WTC11 (cell line): ENCODE results near the gene SLC2A11. TPM values are rescaled to one million over a fixed set of nuclear protein-coding genes. Genes with fewer than 3 reads are reported as not detected.

Experiments used
- ATAC-seq: fragments of 200-7000 bp; cut with Tn5 transposase; 2 replicates; pipeline ENCODE4 v1.10.0; 2021; ENCODE audit warnings: mild to moderate bottlenecking, moderate library complexity
- CTCF ChIA-PET: fragments of 300-600 bp; sonication (Branson Sonifier 250); formaldehyde crosslinking; loops from one replicate; lab custom pipeline; 2021; ENCODE audit warnings: antibody characterized with exemption; lab: Charles Lee
- POLR2A ChIA-PET: fragments of 350-600 bp; sonication (Branson Sonifier 250); formaldehyde crosslinking; loops from one replicate; lab custom pipeline; 2021; ENCODE audit warnings: antibody characterized with exemption; lab: Charles Lee
- DNase-seq: peaks from one replicate; pipeline ENCODE4 v3.0.0; 2021; ENCODE audit warnings: low spot score
- H3K27ac Mint-ChIP-seq: 2 replicates; pipeline ENCODE4 v1.8.0; 2021; ENCODE audit warnings: mixed read lengths
- H3K27me3 Mint-ChIP-seq: 2 replicates; pipeline ENCODE4 v1.8.0; 2021; ENCODE audit warnings: low read depth, mild to moderate bottlenecking, moderate library complexity, mixed read lengths
- H3K36me3 Mint-ChIP-seq: 2 replicates; pipeline ENCODE4 v1.8.0; 2021; ENCODE audit warnings: mixed read lengths
- H3K4me1 Mint-ChIP-seq: 2 replicates; pipeline ENCODE4 v1.8.0; 2022; ENCODE audit warnings: mixed read lengths
- H3K4me3 Mint-ChIP-seq: 2 replicates; pipeline ENCODE4 v1.8.0; 2021; ENCODE audit warnings: mild to moderate bottlenecking, moderate library complexity, mixed read lengths
- H3K9me3 Mint-ChIP-seq: 2 replicates; pipeline ENCODE4 v1.8.0; 2021; ENCODE audit warnings: mixed read lengths
- AR ChIP-seq: fragments of 250-450 bp; sonication (Bioruptor Pico); IDR thresholded peaks from 2 replicates; pipeline ENCODE4 v1.9.0; 2021; ENCODE audit warnings: mild to moderate bottlenecking
- ARID4B ChIP-seq: sonication (generic); formaldehyde crosslinking; IDR thresholded peaks from 2 replicates; pipeline ENCODE4 v1.8.0; 2023; ENCODE audit warnings: missing genetic modification reagents, mild to moderate bottlenecking, borderline replicate concordance
- ATF1 ChIP-seq: sonication (generic); formaldehyde crosslinking; IDR thresholded peaks from 2 replicates; pipeline ENCODE4 v1.8.1; 2023; ENCODE audit warnings: mild to moderate bottlenecking, moderate library complexity, missing genetic modification reagents
- CBFB ChIP-seq: sonication (generic); formaldehyde crosslinking; IDR thresholded peaks from 2 replicates; pipeline ENCODE4 v1.8.1; 2022; ENCODE audit warnings: mild to moderate bottlenecking, low read depth, missing genetic modification reagents
- CREM ChIP-seq: sonication (generic); formaldehyde crosslinking; IDR thresholded peaks from 2 replicates; pipeline ENCODE4 v1.8.1; 2022; ENCODE audit warnings: mild to moderate bottlenecking, missing genetic modification reagents, moderate library complexity
- ERG ChIP-seq: fragments of 250-450 bp; sonication (Bioruptor Pico); IDR thresholded peaks from 2 replicates; pipeline ENCODE4 v1.8.0; 2021; ENCODE audit warnings: mild to moderate bottlenecking
- FOXP1 ChIP-seq: sonication (generic); formaldehyde crosslinking; IDR thresholded peaks from 2 replicates; pipeline ENCODE4 v1.8.0; 2022; ENCODE audit warnings: missing genetic modification reagents, mild to moderate bottlenecking, moderate library complexity, borderline replicate concordance
- FOXP4 ChIP-seq: sonication (generic); formaldehyde crosslinking; IDR thresholded peaks from 2 replicates; pipeline ENCODE4 v1.8.0; 2022; ENCODE audit warnings: mild to moderate bottlenecking, missing genetic modification reagents
- GABPB1 ChIP-seq: sonication (generic); formaldehyde crosslinking; IDR thresholded peaks from 2 replicates; pipeline ENCODE4 v1.8.1; 2023; ENCODE audit warnings: mild to moderate bottlenecking, missing genetic modification reagents
- IRF1 ChIP-seq: sonication (generic); formaldehyde crosslinking; IDR thresholded peaks from 2 replicates; pipeline ENCODE4 v1.8.0; 2023; ENCODE audit warnings: missing genetic modification reagents
- RELA ChIP-seq: sonication (generic); formaldehyde crosslinking; IDR thresholded peaks from 2 replicates; pipeline ENCODE4 v1.8.1; 2022; ENCODE audit warnings: missing genetic modification reagents, mild to moderate bottlenecking, borderline replicate concordance
- TCF7 ChIP-seq: sonication (generic); formaldehyde crosslinking; IDR thresholded peaks from 2 replicates; pipeline ENCODE4 v1.8.0; 2022; ENCODE audit warnings: mild to moderate bottlenecking, low read depth, missing genetic modification reagents, moderate library complexity
- TEAD1 ChIP-seq: sonication (generic); formaldehyde crosslinking; IDR thresholded peaks from 2 replicates; pipeline ENCODE4 v1.8.0; 2022; ENCODE audit warnings: mild to moderate bottlenecking, missing genetic modification reagents
- USF1 ChIP-seq: sonication (generic); formaldehyde crosslinking; IDR thresholded peaks from 2 replicates; pipeline ENCODE4 v1.8.0; 2022; ENCODE audit warnings: mild to moderate bottlenecking, missing genetic modification reagents
- ZNF232 ChIP-seq: sonication (generic); formaldehyde crosslinking; IDR thresholded peaks from 2 replicates; pipeline ENCODE4 v1.8.0; 2022; ENCODE audit warnings: mild to moderate bottlenecking, missing genetic modification reagents
- ZNF317 ChIP-seq: sonication (generic); formaldehyde crosslinking; IDR thresholded peaks from 2 replicates; pipeline ENCODE4 v1.8.1; 2023; ENCODE audit warnings: low read depth, mild to moderate bottlenecking, moderate library complexity, missing genetic modification reagents, borderline replicate concordance
- ZNF671 ChIP-seq: fragments of 250-450 bp; sonication (Bioruptor Pico); IDR thresholded peaks from 2 replicates; pipeline ENCODE4 v1.8.0; 2021; ENCODE audit warnings: mild to moderate bottlenecking
- total RNA-seq: library from RNA; stranded (reverse); gene quantifications from 3 replicates; pipeline ENCODE4 v1.2.3, GENCODE V29; 2021

The SLC2A11 gene
- total RNA-seq, 1 experiment from 2014 or later: 19.9 TPM

- TF ChIP-seq RELA (CRISPR knock-in tag) (no peak), FOXP4 (CRISPR knock-in tag) (no peak)
Observed at GRCh38 chr22:23893121-23893944, 35.7 kb downstream of the SLC2A11 start (continued).

GRCh38 chr22:23893945-23894709, 36.5 kb downstream of the SLC2A11 start, which contains the start of gene MIF:
MIF (plus strand) TSS chr22:23894383; CDS start chr22:23894475, 92 bp downstream.
- peak; percentile 83 for ATAC-seq
- Mint-ChIP-seq H3K27me3 (peaks cover 19% of the 10 kb centered on the region), H3K4me3 (peak within 1 kb of the TSS; percentile 92), H3K9me3 (peaks cover 29% of the 10 kb centered on the region), H3K4me1 (peaks cover 50% of the 10 kb centered on the region), H3K36me3 (peaks cover 60% of the 10 kb centered on the region), H3K27ac (peak within 1 kb of the TSS; percentile 99)
- DNase-seq: peak; percentile 99
- ChIA-PET CTCF (interaction anchor here (0.5 to 2.2 kb wide), 28 partner anchors 9 to 661 kb away, joined by 3 to 45 read pairs (median 6); partner anchors contain the start of genes CHCHD10, GUCD1, MMP11 and SLC2A11), POLR2A (interaction anchor here (1.1 to 3.1 kb wide), 6 partner anchors 19 to 117 kb away, joined by 3 to 27 read pairs (median 4); partner anchors contain the start of gene SLC2A11)
- no peak for TF ChIP-seq ATF1 (CRISPR knock-in tag)
- peak; percentile 37; the same call in 1 of the 2 replicates for TF ChIP-seq ZNF232 (CRISPR knock-in tag)
- peak; percentile 75 for TF ChIP-seq TEAD1 (CRISPR knock-in tag)
- no peak; the same call in none of the 2 replicates for TF ChIP-seq CREM (CRISPR knock-in tag)
- no peak for TF ChIP-seq ZNF317
- TF ChIP-seq AR (CRISPR knock-in tag): no peak
- TF ChIP-seq IRF1 (CRISPR knock-in tag): no peak
- TF ChIP-seq CBFB (CRISPR knock-in tag): no peak
- no peak; the same call in 1 of the 2 replicates for TF ChIP-seq FOXP4 (CRISPR knock-in tag)
- no peak for TF ChIP-seq ZNF671 (CRISPR knock-in tag)
- TF ChIP-seq ERG (CRISPR knock-in tag): no peak
- TF ChIP-seq FOXP1 (CRISPR knock-in tag): peak; percentile 67
- peak; percentile 71; the same call in 1 of the 2 replicates for TF ChIP-seq ARID4B
- TF ChIP-seq GABPB1: peak; percentile 63
- peak; percentile 32; the same call in 1 of the 2 replicates for TF ChIP-seq USF1
- TF ChIP-seq TCF7 (CRISPR knock-in tag): 0 out of 2 replicates have a peak, but pooled peaks have one; percentile 15
